HG03439 (cell line): ENCODE measurements around the gene ITGBL1.

Experiments
- ATAC-seq: cut with Tn5 transposase; IDR thresholded peaks from one replicate; pipeline ENCODE4 v1.9.1; 2021; ENCODE audit warnings: mild to moderate bottlenecking, moderate library complexity; ENCODE audit not compliant: unreplicated experiment

ITGBL1 gene

DNA sequence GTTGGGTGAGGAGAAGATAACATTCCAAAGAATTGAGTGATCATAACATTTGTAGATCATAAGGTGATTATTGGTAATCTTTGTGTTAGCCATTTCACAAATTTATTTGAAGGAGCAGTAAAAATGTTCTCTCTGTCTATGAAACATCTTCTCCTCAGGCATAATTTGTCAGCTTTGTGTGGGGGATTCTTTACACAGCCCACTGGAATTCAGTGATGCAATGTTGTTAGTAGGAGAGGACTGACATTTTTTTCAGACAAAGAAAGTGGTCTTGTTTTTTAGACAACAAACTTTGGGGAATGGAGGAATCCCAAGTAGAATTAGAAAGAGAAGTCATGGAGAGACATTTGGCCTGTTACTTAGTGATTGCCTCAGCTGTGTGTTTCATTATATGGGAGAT is 100.3 kb downstream of the ITGBL1 start:
- no peak for ATAC-seq

DNA sequence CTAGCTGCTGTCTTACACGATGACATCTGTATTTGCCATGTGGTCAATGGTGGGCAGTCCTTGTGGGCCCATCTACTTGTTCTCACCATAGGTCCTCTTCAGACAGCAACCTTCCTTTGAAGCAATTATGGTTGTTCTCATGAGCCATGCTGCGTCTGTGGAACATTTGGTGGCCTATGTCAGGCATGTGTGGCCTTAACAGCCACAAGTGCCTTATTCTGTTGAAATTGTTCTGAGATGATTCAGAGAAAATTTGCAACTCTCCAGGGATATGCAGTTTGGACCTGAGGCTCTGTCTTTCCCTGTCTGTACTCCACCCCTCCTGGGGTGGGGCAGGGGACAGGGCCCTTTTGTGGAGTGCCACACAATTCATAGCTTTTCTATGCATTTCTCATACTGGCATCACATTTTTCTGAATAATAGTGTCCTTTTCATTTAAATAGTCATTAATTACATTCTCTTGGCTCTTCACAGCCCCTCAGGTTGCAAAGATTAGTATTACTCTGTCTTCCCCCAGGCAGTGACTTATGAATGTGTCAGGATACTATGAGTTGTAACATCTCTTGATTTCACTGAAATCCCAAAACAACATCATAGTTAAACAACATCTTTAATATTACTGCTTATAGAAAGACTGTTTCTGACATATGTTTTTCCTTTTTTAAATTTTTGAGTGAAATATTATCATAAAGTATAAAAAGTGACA is 102.1 kb downstream of the ITGBL1 start:
- ATAC-seq, result no peak

DNA sequence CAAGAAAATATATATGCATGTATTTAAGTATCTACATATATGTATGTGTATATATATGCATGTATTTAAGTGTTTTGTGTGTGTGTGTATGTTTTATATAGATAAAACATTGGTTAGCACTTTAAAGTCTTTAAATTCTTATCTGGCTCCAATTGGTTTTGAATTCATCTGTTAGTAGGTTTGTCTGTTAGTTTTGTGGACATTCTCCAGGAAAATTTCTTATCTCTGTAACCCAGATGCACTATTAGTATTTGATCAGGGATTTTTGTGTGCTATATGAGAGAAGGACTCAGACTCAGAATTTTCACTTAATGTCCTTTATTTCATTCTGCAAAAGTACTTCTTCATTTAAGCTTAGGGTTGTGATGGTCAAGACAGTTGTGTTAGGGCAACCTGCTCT is 103.1 kb downstream of the ITGBL1 start:
- ATAC-seq, result no peak

DNA sequence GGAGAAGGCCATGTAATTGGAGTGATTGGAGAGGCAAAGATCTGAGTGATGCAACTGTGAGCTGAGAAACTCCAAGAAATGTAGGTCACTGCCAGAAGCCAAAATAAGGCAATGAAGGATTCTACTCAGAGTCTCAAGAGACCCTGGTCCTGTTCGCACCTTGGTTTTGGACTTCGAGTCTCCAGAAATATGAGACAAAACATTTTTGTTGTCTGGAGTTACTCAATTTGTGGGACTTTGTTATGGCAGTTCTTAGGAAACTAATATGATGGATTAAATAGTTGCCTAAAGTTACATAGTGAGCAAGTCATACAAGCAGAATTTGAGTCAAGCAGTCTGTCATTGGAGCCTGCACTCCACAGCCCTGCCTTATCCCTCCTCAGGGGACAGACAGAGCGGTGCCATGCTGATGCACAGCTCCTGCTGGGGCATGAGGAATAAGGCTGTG is 104.2 kb downstream of the ITGBL1 start:
- no peak for ATAC-seq

DNA sequence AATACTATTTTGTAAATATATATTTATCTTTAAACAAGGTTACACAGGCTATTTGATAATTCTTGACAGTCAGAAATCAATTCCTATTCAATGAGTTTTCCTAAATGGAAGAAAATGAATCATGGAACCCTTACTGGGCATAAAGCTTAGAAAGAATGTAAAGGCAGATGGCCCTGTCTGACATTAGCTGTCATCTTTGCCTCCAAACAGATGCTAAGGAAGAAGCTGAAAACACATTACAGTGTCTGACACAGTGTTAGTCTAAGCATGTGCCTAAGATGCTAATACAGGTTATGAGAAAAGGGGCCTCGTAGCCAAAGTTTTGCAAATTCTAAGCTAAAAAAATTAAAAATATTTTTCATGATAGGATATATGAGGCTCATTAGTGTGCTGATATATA is 112.8 kb downstream of the ITGBL1 start:
- no peak for ATAC-seq

DNA sequence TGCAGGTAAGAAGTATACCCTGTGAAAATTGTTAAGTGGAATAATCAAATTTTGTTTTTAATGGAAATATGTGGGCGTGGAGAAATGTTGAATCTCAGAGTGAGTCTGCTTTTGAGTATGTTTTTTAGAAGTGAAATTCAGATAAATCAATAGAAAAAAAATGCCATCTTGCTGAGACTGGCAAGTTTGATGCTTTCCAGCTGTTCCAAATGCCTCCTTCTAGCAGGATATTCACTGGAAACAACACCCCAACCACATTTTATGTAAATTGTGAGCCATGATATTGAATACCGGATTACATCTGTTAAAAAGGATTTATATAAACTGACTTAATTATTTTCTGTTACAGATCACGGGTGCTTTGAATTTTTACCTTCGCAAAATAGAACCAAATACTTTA is 115.4 kb downstream of the ITGBL1 start:
- no peak for ATAC-seq

DNA sequence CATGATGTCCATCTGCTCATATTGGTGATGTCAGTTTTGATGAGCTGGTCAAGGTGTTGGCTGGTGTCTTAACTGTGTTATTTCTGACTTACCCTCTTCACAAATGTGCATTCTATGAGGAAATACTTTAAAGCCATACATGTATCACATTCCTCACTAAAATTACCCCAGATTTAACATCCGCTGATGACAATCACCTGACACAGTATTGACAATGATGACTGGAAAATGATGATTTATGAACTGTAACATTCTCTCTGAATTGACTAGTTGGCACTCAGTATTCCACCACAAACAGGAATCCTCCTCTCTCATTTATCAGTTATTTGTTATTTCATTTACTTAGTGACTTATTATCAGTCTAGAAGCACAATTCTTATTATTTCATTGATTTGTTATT is 117.3 kb downstream of the ITGBL1 start:
- ATAC-seq, result no peak

DNA sequence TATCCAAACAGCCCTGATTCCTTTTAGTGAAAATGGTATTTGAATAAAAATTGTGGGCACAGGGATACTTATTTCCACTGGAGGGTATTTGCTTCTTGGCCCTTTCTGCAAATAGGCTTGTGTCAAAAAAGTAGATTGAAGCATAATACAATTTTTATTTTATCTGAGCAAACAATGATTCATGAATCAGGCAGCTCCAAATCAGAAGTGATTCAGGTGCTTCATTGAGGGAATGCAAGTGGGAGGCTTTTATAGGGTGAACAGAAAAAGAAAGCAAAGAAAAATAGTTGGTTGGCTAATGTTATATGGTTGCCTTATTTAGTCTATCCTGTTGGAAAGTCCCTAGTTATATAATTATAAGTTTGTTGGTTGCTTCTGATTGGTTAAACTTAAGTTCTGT is 117.9 kb downstream of the ITGBL1 start:
- ATAC-seq, result no peak

DNA sequence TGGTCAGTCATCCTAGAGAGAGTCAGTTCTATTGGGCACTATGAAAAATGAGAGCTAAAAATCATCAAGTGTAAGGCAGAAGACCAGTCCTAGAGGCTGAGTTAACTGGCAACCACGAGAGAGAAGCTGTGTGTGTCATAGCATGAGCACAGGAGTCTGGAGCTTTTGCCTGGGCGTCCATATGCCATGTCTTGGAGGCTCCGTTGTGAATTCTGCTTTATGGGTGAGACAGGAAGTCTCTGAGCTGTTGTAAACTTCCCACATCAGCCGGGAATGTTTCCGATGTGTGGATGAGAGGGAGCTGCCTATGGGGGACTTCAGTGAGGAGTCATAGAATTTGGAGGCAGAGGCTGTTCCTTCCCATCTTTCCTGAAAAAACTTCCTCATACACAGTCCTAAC is 120.0 kb downstream of the ITGBL1 start:
- no peak for ATAC-seq

DNA sequence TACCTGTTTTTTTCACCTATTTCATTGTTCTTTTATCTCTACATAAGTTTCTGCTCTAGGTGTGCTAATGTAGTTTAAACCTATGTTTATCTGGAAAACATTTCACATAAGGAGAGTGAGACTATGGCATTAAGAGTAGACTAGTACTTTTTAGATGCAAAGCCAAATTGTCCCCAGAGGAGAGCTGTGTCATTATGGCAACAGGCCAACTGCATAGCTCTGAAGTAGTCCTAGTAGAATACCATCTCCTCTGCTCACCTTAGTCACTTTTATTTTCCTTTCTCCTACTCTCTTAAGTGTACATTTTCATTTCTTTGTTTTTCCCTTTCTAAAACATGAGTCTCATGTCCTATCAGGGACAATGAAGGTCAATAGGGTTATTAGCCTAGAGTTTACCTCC is 123.1 kb downstream of the ITGBL1 start:
- ATAC-seq, result no peak

DNA sequence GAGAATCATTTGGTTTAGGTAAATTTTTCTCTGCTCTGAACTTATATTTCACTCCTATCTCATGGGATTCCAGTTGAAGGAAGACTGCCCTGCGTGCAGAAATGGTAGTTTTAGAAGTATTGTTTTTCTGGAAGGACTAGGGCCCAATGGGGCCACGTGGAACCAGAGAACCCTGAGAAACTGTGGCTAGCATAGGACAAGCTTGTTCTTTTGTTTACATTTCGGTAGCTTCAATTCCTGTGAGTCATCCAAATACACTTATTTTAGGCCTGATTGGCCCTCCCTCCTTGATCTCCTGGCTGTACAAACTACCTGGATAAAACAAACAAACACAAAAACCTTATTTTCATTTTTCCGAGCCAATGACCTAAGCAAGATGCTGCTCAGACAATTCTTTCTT is 124.0 kb downstream of the ITGBL1 start:
- ATAC-seq, result no peak

DNA sequence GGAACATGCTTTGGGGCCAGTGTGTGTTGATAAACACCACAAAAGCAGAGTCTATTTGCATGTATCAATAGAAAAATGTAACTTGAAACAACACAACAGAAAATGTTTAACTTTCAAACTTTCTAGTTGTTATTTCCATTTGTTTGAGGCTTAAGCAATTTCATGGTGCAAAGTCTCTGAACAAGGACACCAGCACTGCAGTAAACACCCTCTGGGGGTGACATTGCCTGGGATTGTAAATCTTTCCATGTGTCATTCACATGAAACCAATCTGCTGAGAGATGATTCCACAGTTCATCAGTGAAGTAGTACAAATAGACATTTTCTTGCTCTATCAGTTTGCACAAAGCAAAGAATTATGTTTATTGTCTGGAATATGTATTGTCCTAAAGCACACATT is 124.5 kb downstream of the ITGBL1 start:
- no peak for ATAC-seq

DNA sequence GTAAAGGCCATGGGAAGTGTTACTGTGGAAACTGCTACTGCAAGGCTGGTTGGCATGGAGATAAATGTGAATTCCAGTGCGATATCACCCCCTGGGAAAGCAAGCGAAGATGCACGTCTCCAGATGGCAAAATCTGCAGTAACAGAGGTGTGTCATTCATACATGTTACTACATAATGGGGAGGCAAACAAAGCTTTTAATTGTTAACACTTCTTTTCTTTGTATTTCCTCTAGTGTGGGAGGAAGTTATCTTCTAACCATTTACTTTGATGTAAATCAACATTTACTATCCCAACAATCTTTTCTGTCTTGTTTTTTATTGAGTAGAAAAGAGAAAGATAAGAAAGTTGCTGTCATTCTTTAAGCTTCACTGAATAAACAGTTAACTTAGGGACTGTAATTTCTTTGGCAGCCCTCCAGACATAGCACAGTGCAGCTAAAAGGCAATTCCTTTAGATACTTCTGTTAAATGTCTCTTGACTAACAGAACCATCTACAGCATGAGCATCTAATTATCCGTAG is 126.9 kb downstream of the ITGBL1 start:
- ATAC-seq, result no peak

DNA sequence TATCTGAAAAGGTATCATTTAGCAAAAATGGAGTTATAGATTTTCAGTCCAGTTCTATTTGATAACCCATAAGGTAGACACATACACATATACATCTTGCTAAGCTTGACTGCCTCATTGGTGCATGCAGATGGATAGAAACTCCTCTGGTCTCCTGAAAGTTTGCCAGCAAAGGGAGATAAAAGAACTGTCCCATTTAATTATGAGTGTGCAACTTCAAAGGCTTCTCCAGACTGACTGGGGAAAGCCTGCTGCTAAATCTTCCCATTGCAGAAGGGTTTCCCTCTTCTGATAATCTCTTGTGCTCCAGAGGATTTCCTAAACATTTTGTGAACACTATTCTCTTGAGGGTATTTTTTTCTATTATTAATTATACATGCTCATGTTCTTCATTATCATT is 131.9 kb downstream of the ITGBL1 start:
- ATAC-seq, result no peak

DNA sequence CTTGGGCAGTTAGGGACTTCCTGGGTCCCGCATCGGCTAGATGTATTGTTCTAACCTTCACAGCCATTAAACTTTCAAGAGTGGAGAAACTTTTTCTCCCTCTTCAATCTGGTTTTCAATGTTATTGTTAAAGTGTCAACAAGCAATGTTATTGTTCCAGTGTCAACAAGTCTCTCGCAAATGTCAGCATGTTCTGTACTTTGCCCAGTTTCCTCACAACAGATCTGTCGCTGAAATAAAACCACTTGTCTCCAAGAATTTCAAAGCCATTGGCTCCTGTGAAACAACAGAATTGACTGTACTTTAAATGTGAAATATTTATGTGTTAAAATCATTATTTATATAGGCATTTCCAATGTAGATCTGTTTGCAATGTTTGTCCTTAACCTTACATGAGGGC is 138.0 kb downstream of the ITGBL1 start:
- ATAC-seq, result no peak

DNA sequence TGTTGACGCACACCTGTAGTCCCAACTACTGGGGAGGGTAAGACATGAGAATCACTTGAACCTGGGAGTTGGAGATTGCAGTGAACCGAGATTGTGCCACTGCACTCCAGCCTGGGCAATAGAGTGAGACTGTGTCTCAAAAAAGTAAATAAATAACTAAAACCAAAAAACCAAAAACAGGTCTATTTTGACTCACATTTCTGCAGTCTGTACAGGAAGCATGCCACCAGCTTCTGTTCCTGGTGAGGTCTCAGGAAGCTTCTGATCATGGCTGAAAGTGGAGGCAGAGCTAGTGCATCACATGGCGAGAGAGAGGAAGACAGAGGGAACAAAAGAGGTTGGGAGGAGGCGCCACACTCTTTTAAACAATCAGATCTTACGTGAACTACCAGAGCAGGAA is 142.5 kb downstream of the ITGBL1 start:
- ATAC-seq, result no peak

DNA sequence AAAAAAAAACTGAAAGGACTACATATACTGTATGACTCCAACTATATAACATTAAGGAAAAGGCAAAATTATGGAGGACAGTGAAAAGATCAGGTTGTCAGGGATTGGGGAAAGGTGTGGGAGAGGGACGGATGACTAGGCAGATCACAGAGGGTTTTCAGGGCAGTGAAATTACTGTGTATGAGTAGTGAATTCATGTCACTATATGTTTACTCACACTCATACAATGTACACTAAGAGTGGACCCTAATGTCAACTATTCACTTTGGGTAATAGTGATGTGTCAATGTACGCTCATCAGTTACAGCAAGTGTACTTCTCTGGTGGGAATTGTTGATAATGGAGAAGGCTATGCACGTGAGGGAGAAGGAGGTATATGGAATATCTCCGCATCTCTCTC is 144.3 kb downstream of the ITGBL1 start:
- no peak for ATAC-seq

DNA sequence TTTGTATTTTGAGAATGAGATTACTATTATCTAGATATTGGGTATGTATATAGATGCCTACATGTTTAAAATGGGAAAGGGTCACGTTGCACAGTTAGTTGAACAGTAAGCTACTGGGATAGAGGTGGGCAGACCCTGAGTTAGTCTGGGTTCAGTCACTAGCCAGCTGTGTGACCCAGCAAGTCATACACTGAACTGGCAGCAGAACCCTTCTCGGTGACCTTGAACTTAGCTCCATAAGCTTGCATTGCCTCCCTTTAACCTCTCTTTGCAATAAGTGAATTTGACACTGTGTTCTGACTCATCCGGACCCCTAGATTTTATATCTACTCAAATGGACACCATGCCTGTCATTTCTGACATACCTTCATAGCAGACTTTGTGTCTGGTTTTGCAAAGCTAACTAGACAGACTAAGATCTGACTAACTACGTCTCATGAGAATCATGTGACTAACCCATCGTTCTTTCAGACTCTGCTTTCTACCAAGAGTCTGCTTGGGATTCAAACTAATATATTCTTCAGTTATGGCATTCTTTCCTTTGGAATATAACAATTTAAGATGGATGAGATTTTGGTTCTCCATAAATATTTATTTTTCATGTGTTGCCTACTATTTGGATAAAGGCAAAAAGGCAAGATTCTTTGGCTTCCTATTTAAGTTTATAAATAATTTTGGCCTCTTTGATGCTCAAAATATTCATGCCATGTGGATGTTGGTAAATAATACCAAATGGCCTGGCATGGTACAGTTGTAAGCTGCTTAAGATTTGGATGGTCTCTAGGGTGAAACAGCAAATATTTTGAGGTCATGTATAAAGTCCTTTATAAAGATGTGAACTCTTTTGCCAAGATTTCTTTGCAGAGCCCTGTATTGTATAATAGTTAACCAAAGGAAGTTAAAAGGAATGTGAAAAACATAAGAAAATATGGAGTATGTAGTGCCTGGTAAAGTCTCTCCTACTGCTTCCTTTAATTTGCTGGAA is 159.3 kb downstream of the ITGBL1 start:
- no peak for ATAC-seq

DNA sequence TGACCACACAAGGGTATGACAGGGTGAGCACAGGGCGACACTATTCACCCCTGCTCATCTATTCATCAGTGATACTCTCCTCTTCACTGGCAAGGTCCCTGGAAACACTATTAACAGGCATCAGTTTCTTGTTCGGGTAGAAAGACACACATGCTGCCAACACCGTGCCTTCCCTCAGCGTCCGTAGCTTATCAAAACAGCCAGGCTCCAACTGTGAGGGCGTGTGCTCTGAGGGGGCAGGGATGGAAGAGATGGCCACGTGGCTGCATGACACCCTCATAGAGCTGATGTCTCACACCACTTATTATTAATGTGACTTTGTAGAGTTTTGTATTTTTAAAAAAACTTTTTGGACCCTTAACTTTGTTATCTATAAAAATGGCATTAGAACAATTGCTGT is 160.3 kb downstream of the ITGBL1 start:
- no peak for ATAC-seq

DNA sequence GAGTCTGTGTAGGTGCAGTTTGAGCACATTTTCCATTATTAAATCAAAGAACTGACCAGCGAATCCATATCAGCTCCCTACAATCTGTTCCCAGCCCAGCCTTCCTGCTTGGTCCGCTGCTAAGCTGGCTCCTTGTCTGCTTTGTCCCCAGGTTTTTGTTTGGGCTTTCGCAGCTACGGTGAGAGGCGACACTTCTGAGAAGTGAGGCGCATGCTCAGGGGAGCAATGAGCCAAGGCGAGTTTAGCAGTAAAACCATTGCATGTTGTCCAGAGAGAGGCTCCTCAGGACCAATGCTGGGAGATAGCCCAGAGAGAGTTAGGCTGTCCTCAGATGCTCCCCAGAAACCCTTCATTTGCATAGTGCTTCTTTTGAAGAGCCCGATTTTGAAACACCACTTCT is 162.0 kb downstream of the ITGBL1 start:
- no peak for ATAC-seq

DNA sequence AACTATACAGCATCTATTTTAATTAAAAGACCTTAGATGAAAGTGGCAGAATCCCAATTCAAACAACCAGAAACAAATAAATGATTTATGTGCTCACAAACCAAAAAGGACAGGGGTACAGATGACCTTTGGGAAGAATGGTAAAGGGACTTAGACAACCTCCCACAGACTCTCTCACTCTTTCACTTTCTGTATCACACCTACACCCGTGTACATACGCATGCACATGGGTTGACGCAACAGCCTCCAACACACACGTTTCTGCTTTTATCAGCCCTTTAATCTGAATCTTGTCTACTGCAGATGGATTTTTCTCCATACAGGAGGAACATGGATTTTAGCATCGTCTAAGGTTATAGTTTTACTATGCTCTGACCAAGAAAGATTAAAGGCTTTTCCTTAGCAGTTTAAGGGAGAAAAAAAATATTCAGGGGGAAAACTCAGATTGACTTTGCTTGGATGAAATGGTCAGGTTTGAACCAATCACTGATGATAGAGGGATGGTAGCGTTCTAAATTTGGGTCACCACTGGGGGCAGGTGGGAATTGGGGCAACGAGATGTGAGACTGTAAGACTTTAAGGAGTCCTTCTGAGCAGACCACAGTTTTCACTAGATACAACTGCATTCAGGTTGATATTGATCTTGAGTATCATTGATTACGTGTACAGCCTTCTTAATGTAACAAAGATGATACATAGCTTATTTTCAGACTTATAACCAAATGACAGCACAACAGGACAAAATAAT is 166.1 kb downstream of the ITGBL1 start:
- ATAC-seq, result no peak
